Measurements from ENCODE around the gene ZMIZ1.

The ZMIZ1 gene

GRCh38 chr10:79208251-79208983 lies 139.7 kb downstream of the ZMIZ1 start:
- no peak for DNase-seq (ENCODE audit: low read depth in 2 of 2)

DNA sequence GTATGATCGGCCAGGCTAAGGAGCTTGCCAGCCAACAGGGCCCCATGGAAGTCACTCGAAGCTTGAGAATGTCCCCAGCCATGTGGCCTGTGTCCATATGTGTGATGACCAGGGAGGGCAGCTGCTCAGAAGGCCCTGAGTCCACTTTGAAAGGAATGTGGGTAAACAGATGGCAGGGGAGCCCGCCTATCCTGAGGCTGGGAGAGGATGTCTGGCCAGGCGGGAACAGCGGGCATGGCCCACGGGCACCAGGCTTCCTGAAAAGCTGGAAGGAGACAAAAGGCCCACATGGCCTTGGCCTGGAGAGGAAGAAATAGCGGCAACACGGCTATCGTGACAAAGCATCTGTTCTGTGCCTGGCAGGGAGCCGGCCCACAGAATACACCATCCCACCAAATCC lies 140.6 kb downstream of the ZMIZ1 start:
- no peak for DNase-seq (ENCODE audit: low read depth in 2 of 2)

DNA sequence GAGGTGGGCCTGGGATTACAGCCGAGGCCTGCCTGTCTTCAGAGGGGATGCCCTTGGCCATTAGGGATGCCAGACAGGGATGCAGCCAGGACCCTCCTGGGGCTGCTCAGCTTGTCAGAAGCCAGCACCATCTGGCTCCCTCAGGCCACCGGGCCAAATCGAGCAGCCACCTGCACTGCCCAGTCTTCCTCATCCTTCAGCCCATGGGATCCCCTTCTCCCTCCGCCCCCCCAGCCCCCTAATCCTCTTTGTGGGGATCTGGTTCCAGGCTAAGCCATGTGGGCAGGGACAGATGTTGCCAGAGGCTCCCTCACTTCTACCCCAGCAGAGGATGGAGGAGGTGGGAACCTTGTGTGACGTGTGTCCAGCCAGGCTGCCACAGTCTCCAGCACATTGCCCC lies 141.1 kb downstream of the ZMIZ1 start:
- no peak for DNase-seq (ENCODE audit: low read depth in 2 of 2)

GRCh38 chr10:79210672-79211071 lies 141.9 kb downstream of the ZMIZ1 start:
- no peak for DNase-seq (ENCODE audit: low read depth in 2 of 2)

GRCh38 chr10:79211616-79212015 lies 142.8 kb downstream of the ZMIZ1 start:
- no peak for DNase-seq (ENCODE audit: low read depth in 2 of 2)

DNA sequence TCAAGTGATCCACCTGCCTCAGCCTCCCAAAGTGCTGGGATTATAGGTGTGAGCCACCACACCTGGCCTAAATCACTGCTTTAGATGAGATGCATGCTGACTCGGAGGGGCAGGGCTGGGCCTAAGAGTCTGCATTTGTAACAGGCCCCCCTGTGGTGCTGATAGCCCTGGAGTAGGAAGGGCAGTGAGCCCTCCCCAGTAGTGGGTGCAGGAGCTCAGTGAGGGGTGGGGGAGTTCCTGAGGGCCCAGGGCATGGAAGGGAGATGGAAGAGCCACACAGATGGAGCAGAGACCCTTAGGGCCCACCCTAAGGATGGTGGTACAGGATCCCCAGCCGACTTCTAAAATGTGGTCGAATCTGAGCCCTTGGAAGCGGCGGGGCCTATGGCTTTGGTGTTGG lies 146.8 kb downstream of the ZMIZ1 start:
- DNase-seq (ENCODE audit: low read depth in 2 of 2), result no peak

GRCh38 chr10:79219322-79219957 lies 150.7 kb downstream of the ZMIZ1 start:
- DNase-seq (ENCODE audit: low read depth in 2 of 2), result no peak

DNA sequence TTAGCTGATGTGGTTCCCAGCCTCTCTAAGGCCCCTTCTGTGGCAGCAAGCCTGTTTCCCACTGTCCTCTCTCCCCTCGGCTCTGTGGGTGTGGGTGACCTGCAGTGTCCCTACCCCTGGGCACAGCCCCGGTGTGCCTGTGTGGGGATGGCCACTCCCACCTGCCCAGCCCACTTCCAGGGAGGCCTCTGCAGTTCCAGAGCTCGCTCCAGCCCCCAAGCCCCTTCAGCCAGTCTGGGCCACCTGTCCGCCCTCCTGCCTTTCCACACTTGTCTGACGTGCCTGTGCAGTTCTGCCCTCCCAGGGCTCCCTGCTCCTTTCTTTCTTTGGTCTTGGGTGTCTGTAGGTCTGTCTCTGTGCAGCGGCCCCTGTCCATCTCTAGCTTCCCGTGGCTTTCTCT lies 151.5 kb downstream of the ZMIZ1 start:
- DNase-seq (ENCODE audit: low read depth in 2 of 2), result no peak

DNA sequence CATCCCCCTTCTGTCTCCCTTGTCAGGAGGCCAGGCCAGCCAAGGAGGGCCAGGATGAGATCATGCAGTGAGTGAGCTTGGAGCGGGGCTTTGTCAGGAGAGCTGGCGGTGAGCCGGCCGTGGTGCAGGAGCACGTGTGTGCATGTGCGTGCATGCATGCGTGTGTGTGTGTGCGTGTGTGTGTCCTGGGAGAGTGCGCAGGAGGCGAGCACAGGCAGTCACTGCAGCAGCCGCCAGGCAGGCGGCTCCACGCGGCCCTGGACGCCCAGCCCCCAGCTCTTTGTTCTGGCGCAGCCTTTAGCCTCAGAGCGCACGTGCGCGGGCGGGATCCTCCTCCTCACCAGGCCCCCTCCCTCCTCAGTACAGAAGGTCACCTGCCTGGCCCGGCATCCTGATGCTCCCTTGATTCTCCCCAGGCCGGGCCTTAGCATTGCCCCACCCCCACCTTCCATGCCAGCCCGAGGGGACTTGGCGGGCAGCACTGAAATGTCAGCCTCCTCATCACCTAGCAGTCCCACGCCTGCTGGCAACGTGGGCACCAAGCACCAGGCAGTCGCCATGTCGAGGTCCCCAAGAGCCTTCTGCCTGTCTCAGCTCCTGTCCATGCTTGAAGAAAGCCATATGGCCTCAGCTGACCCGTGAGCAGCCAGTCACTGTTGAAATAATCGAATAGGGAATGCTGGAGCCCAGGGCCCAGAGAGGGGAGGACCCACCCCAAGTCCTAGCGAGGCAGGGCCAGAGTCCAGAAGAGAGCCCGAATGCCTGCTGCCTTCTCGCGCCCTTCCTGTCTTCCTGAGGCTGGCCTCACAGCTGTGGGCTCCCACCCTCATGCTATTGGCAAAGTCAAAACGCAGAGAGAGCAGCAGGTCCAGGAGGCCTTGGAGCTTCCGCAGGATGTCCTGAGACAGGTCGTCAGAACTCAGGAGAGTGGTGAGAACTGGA lies 152.6 kb downstream of the ZMIZ1 start:
- no peak for DNase-seq (ENCODE audit: low read depth in 2 of 2)

DNA sequence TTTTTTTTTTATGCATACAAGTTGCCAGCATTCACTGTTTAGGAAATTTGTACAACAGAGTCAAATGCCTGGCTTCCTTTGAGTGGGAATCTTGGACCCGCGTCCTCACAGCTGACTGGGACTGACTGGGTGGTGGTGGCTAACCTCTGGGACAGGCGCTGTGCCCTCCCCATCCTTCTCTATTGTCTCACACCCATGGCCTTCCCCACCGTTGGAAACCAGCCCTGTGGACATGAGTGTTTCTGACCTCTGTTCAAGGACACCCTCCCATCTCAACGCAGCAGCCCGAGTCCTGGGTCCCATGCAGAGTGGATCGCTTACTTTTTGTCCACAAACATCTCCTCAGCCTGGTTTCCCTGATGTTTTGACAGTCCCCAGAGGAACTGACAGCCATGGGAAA lies 153.4 kb downstream of the ZMIZ1 start:
- no peak for DNase-seq (ENCODE audit: low read depth in 2 of 2)

DNA sequence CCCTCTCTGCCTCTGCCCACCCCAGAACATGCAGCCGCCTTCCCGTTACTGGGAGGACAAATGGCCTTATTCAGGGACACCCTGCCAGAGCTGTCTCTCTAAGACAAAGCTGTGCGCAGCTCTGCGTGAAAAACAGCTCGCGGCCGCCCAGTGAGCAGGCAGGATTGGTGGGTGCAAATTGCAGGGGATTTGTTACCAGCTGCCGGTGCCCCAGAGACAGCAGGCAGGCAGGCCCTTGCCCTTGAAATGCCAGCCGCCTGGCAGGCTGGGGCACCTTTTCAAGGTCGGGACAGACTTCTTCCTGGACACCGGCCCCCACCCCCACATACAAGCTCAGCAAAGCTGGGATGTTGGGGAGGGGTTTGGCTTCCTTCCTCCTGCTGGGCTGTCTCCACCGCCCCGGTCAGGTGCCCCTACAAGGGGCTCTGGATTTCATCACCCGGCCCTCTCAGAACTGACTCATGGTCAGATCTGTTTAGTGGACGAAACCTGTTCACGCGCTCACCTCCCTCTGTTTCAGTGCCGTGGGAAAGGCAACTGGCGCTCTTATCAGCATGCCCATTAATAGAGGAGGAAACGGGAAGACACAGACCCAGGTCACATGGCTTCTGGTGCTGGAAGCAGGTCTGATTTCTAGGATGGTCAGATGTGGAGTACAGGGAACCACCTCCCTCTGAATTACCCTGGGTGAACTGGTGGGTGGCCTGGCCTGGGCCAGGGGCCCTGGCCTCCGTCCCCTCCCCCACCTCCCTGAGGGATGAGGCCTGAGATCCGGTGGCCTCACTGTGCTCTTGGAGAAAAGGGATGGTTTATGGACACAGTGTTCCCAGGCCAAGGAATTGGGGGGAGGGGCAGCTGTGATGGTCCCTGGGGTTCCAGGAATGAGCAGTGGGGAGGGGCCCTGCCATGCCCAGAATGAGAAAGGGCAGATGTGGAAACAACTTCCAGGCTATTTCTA lies 154.6 kb downstream of the ZMIZ1 start:
- no peak for DNase-seq (ENCODE audit: low read depth in 2 of 2)

DNA sequence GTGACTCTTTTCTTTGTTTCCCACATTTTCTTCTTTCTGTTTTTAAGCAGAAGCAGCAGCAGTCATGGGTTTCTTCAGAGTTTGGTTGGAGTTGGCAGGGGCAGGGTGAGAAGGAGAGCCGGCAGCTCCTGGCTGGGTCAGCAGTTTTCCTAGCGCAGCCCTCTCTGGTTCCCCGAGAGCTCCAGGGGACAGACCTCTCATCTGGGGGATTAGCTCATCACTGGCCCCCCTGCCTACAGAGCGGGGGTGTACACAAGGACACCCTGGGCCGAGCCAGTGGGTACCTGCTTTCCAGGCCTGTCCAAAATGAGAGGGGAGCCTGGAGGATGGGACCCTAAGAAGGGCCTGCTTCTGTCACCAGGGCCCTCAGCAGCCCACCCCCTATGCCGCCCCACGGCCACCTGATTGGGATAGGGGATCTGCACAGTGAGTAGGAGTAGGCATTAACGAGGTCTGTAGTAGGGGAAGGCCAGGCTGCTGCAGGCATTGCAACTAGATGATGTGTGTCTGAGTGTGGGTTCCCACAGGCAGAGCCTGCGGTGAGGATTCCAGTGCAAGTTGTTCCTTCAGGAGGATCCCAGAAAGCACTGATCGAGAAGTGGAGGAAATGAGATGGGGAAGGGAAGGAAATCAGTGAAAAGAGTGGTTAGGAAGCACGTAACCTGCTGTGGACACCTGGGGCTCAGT lies 155.6 kb downstream of the ZMIZ1 start:
- DNase-seq (ENCODE audit: low read depth in 2 of 2), result no peak

DNA sequence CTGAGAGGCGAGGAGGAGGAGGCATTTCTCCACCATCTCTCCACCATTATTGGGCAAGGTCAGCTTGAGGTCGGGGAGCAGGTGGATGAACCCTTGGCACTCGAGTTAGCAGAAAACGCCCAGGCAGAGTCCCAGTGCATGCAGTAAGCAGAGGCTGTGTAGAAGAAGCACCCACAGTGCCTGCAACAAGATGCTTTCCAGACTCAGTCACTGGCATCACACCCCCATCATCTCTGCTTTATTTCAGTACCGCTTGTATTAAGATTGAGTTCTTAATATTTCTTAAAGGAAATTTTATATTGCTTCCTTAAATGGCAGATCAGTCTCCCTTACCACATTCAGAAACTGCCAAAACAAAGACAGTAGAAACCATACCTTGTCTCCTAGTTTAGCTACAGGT lies 156.2 kb downstream of the ZMIZ1 start:
- no peak for DNase-seq (ENCODE audit: low read depth in 2 of 2)

DNA sequence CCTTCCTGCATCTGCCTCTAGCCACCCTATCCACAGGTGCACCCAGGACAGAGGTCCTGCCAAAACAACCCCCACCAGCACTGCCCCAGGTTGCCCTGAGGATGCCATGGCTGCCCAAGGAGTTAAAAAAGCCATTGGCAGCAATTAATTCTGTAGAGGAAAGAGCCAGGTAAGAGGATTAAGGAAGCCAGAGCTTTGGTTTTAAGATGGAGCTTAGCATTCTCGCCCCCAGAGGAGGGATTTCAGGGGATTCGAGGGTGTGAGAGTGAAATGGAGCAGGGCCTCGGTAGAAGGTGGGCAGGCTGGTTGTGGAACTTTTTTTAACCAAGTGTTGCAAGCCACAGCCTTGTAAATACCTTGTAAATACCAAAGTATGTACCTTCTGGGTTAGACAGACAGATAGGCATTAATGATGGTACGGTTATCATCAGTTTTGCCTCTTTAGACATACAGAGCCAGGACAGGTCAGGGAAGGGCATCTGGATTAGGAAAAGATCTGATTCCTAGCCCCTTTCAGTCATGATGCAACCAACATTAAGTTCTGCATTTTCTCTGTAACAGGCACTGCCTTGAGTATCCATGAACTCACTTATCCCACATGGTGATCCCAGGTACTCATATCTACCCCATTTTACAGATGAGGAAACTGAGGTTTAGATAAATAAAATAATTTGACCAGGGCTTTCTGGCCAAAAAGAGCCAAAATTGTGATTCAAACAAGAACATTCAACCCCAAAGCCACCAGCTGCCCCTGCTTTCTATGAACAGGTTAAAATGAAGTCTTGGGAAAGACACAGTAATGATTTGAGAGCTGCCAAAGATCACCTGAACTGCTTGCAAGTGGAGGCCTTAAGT lies 157.9 kb downstream of the ZMIZ1 start:
- no peak for DNase-seq (ENCODE audit: low read depth in 2 of 2)

DNA sequence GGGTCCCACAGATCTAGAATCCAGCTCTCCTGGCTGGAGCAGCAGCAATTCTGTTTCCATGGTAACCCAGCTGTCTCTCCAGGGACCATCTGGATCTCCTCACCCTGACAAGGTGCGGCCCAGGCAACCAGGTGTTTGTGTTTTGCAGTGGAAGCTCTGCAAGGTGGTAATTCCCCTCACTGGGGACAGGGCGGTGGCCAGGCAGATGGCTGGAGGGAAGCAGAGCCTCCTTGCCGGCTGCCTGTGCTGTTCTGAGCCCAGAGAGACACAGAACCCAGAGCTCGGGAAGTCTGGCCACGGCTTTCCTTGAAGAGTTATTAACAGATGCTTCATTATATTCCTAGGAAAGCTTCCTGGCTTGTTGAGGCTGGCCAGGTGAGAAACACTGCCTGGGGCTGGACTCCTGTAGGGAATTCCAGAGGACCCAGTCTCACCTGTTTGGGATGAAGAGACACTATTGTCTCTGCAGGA lies 160.3 kb downstream of the ZMIZ1 start:
- DNase-seq (ENCODE audit: low read depth in 2 of 2), result no peak

DNA sequence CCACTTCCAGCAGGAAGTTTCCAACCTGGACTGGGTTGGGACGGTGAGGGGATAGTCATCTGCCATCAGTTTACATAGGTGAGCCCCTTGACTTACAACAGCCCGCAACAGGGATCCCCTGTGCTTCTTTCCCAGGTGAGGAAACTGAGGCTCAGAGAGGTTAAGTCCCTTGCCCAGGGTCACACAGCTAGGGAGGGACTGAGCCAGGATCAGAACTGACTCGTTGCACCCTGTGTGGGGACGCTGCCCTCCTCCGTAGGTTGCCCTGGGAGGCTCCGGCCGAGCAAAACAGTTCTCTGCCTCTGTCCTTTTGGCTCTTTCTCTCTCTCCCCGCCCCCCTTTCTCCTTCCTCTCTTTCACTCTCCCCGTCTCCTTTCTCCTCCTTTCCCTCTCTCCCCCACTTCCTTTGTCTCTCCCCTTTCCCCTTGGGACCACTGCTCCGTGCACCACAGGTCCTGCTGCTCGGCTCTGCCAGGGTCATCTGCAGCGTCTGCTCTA lies 161.1 kb downstream of the ZMIZ1 start:
- no peak for DNase-seq (ENCODE audit: low read depth in 2 of 2)

DNA sequence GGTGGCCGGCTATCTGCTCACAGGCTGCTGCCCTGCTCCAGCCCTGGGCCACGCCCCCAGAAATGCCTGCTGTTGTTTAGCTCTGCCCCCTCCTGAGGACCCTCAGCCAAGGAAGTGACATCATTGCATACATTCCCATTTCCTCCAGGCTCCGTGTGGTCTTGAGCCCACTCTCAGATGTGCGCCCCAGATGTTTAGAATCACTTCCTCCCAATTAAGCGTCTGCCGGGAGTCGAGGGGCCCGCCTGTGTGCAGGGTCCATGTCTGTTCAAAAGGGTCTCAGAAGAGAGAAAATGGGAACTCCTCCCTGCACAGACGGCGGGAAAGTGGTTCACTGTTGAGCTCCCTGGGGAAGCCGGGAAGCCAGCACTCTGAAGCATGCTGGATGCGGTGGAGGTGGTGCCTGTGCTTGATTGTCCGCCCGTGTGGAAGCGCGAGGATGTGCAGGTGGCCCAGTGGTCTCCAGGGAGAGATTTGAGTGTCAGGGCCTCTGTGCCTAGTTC lies 161.6 kb downstream of the ZMIZ1 start:
- DNase-seq (ENCODE audit: low read depth in 2 of 2), result no peak

DNA sequence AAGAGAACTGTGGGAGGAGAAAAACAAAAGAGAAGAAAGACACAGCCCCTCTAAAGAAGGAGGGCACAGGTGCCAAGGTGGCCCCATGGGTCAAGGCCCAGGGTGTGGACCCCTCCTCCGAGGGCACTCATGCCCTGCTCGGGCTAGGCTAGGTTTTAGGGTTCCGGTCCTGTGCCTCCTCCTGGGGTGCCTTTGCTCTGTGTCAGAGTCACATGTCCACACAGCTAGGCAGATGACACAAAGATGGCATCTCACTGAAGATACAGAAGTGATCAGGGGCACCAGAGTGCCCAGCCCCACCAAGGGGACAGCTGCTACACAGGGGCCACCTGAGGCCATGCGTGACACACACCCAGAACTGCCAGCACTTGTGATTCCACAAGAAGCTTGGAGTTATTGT lies 162.1 kb downstream of the ZMIZ1 start:
- DNase-seq (ENCODE audit: low read depth in 2 of 2), result no peak

- no peak for DNase-seq (ENCODE audit: low read depth in 2 of 2)
Observed at GRCh38 chr10:79231908-79232307, 163.1 kb downstream of the ZMIZ1 start.
